GM18517 (cell line): ENCODE measurements around the gene TRIO.

Experiments
- ATAC-seq: cut with Tn5 transposase; IDR thresholded peaks from one replicate; pipeline ENCODE4 v1.9.1; 2021; ENCODE audit warnings: mild to moderate bottlenecking, moderate library complexity; ENCODE audit not compliant: unreplicated experiment

TRIO gene

DNA sequence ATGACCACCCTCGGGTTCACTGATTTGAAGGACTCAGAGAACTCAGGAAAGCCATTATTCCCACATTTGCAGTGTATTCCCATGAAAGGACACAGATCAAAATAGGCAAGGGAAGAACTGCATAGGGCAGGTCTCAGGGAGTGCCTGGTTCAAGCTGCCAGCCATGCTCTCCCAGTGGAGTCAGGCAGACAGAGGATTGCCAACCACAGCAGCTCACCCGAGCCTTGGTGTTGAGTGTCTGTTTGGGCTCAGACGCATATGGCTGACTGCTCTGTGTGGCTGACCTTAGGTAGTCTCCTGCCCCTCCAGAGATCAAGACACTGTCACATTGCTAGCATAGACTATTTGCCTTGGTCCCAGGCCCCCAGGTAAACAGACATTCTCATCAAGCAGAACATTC lies 322.6 kb downstream of the TRIO start:
- ATAC-seq = no peak

DNA sequence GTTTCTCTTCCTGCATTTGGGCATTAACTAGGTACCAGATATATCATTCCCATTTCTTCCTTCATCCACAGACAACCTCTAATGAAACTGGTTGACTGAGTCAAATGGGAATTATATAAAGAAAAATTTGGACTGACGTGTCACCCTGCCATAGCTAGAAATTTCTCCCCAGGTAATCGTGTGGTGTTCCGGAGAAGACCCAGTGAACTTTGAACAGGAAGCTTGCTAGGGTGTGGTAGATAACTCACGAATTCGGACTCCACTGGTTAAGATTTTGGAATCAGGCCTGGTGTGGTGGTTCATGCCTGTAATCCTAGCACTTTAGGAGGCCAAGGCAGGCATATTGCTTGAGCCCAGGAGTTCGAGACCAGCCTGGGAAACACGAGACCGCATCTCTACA lies 324.1 kb downstream of the TRIO start:
- no peak for ATAC-seq

DNA sequence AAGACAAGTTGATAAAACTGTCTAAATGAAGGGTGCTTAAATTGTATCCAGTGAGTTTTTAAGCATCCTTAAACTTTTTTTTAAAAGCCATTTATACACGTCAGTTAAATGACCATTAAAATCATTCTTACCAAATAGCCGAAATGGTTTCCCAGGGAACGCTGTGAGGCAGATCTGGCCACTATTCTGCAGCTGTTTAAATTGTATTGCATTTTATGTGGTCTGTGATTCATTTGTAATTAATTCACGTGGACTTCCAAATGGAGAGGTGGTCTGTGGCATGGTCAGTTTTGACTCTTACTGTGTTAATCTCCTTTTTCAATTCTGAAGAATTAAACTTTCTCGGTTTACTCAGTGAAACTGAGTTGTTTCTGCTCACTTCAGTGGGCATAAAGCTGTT lies 324.7 kb downstream of the TRIO start:
- ATAC-seq = no peak

DNA sequence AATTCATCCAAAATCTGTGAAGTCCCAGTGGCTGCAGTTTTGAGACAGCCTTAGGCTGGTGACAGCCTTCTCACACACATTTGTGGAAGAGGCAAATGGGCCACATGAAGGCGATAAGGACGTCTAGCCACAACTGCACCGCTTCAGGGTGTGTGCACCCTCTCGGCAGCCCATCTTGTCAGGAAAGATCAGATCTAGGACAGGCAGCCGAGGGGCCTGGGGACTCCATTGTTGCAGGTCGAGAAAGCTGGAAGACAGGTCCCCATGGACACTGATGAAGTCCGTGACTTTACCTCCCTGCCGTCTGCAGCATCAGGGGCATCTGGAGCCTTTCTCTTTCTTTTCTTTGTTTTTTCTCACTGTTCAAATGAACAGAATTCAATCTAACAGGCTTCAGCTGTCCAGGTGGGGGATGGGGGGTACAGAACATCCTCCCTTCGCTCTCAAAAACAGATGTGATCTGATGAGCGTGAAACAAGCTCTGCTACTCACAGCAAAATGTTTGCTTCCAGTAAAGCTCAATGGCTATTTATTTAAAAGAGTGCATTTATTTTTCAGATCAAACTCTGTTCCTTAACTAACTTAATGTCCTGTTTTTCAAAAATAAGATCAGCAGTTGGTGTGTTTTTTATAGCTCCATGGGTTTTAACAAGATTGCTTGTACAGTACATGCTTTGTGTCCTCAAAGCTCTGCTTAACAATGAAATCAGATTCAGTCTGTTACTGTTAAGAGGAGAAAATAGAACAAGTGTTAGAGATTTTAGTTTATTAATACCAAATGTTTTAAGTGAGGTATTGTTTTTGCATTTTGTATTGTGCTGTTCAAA lies 326.6 kb downstream of the TRIO start:
- ATAC-seq = no peak

DNA sequence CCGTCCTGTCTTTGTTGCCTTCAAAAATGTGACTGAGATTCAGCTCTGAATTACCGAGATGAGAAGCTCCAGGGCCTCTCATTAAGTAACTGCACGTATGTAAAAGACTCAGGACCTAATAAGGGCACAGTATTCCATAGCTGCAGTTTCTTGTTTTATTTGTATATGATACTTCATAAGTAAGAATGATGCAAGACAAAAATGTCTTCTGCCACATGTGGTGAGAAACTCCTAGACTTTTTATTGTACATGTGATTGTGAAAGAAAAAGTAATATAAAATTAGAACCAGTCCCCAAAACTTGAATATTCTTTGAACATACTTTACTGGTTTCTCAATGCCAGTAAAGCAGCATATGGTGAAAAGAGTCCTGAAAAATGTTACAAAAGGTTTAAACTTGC lies 328.4 kb downstream of the TRIO start:
- ATAC-seq = no peak

DNA sequence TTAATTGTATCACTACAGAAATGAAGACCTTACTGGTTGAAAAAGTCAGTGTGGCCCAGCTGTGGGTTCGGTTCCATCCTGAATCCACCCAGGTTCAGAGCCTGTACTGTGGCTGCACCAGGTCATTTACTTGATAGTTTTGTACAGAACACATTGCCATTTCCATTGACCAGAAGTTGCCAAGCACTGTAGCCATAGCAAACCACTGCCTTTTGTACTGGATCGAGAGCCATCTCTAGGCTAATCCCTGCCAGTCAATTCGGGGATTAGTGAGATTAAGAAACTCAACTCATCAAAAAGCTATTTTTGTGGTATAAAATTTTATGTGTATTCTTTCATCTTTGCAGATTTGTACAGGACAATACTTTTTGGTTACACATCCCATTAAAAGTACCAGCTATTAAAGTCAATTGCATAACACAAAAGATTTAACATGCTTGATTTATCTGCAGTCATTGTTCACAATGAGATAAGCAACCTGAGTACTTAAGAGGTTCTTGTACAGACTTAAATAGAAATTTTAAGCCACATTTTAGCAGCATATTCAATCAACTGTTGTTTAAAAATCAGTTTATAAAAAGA lies 329.9 kb downstream of the TRIO start:
- no peak for ATAC-seq

DNA sequence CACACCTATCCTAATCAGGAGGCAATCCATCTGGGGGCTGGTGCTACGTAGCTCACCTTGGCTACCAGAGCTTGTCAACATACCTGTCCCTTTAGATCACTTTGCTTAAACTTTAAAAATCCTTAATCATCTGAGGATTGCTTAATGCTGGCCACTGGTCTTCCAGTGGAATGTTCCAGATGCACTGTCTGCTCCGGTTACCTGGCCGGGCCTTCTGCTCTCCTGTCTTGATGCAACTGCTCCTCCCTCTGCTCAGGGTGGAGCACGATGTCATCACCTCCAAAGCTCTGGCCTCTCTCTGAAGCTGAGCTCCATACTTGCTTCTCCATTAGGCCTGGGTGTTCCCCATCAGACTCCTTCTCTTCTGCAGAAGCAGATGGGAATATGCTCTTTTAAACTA lies 331.9 kb downstream of the TRIO start:
- ATAC-seq = no peak

DNA sequence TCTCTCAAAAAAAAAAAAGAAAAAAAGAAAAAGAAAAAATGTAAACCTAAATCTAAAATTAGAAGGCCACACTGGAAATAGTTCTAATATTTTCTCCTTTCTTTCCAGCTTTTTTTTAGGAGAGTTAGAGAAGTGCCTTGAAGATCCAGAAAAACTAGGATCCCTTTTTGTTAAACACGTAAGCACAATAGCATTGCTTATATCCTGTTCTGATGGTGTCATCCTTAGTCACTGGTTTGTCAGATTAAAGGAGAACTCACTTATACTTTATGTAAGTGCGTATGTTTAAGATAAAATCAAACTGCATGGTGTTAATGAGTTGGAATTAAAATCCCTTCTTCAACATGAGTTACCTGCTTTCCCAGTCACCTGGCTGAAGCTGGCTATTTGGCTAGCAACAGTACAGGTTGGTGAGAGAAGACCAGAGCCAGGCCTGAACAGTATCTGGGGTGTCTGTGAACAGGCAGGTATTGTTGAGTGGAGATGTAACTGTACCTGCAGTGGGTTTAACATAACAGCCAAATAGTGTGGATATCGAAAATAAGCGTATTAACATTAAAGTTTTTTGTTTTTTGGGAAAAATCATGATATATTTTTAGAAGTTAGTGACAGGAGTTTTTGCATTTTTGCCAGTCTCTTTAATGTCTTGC lies 333.8 kb downstream of the TRIO start:
- ATAC-seq = no peak

DNA sequence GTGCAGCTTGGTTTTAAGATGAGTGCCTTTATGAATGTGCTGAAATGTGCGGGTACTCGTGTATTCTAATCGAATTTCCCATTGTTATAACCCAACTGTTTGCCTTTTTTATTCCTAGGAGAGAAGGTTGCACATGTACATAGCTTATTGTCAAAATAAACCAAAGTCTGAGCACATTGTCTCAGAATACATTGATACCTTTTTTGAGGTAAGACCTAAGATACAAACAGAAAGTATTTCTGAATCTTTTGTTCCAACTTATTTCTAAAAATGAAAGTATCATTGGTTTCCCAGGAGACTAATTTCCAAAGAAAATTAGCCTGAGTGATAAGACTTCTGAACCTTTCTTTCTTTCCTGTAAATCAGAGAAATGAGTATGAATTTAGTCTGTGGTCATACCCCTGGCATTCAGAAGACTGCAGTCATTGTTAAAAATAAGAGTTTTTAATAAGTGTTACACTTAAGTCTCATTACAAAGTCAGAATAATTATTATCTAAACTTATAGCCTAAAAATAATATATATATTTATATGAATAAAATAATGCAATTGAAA lies 336.1 kb downstream of the TRIO start:
- no peak for ATAC-seq

DNA sequence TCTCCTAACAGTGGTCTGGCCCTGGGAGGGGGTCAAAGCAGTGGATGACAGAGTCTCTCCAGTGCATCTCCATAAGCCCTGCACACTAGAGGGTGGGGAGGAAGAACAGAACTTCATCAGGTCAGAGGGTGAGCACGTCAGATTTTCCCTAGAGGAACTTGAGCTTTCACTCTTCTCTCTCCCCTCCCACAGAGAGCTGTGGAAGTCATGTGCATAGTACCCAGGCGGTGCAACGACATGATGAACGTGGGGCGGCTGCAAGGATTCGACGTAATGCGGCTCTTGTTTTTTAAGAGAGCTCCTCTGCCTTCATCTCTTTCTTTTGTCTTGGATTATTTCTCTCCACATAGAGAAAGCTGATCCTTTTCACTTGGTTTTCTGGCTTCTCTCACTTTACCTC lies 338.2 kb downstream of the TRIO start:
- ATAC-seq = no peak

DNA sequence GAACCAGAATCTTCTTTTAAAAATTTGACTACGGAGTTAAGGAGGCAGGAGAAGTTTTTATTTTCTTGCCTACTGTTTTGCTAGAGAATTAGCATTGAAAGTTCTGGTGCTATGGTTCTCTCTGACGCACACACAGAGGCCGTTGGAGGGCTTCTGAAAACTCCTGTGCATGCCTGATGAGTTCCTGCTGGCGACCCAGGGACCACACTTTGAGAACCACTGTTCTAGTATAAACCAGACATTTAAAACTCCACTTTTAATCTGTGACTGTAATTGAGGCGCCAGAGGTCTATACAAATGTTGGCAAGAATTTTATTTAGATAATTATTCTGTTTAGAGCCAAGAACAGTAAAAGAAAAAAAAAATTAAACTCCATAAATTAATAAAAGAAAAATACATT lies 338.9 kb downstream of the TRIO start:
- ATAC-seq = no peak

DNA sequence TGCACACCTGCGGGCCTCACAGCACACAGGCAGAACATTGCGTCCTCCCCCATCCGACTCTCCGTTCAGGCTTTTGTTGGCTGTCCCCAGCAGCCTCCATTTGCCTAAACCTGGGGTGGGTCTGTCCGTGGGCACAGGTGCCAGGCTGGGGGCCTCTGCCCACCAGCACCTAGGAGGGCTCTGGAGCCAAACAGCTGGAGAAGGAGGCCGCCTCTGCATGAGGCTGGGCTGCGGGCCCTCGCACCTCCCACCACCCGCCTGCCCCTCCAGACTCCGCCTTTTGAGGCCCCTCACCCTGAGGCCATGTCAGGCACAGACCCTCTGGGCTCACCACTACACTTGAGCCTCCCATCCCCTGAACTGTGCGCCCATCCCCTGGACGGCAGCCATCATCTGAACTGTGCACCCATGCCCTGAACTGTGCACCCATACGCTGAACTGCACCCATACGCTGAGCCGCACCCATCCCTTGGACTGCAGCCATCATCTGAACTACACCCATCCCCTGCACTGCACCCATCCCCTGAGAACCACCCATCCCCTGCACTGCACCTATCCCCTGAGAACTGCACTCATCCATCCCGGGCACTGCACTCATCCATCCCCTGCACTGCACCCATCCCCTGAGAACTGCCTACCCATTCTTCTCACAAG lies 340.5 kb downstream of the TRIO start:
- ATAC-seq = no peak

DNA sequence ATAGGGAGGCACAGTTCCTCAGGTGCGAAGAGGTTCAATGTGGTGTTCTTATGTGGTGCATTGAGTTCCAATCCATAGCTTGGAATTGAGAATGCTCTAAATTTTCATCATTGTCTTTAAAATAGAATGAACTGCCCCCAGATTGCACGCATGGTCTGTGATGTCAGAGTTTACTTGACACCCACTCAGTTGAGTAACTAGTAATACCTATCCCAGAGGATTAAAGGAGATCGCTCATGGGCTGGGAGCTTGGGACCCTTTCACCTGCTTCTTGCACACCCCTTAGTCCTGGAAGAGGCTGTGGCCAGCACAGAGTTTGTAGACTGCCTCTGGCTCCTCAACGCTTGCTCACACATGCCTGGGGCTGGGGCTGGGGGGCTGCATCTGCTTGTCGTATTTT lies 343.3 kb downstream of the TRIO start:
- no peak for ATAC-seq

DNA sequence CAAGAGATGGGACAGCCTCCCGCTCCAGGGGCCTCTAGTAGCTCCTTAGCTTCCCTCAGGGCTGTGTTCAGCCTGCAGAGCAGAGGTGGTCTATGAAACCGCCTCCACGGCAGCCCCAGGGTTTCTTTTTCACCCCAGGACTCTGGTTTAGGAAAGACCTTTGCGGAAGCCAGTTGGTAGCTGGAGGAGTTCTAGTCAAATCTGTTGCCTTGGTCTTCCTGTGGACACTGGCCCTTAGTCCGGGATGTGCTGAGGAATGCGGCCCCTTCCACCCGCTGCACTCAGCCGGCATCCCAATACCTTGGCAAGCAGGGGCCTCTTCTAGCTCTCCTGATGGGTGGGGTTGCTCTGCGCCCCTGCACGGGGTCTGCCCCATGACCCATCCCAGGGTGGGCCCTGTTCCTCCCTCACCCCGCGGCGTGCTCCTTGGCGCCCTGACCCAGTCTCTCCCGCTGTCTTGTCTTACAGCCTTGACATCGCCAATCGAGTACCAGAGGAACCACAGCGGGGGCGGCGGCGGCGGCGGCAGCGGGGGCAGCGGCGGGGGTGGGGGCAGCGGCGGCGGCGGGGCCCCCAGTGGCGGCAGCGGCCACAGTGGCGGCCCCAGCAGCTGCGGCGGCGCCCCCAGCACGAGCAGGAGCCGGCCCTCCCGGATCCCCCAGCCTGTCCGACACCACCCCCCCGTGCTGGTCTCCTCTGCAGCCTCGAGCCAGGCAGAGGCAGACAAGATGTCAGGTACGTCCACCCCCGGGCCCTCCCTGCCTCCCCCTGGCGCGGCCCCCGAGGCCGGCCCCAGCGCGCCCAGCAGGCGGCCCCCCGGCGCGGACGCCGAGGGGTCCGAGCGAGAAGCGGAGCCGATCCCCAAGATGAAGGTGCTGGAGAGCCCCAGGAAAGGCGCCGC lies 344.1 kb downstream of the TRIO start:
- ATAC-seq = no peak

DNA sequence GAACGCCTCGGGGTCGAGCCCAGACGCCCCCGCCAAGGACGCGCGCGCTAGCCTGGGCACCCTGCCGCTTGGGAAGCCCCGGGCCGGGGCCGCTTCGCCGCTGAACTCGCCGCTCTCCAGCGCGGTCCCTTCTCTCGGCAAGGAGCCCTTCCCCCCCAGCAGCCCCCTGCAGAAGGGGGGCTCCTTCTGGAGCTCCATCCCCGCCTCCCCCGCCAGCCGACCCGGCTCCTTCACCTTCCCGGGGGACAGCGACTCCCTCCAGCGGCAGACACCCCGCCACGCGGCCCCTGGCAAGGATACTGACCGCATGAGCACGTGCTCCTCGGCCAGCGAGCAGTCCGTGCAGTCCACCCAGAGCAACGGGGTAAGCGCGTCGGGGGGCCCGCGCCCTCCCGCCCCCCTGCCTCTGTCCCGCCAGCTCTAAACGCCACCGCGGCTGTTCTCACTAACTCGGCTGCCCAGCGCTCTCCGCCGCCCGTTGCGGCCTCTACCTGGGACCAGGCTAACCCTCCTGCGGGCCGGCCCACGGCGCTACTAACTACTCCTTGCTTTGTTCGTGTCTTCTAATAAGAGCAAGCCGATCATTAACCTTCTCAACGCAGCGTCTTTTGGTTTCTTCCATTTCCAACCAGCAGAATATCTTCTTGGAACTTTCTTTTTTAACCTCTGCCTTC lies 344.9 kb downstream of the TRIO start:
- ATAC-seq = no peak

DNA sequence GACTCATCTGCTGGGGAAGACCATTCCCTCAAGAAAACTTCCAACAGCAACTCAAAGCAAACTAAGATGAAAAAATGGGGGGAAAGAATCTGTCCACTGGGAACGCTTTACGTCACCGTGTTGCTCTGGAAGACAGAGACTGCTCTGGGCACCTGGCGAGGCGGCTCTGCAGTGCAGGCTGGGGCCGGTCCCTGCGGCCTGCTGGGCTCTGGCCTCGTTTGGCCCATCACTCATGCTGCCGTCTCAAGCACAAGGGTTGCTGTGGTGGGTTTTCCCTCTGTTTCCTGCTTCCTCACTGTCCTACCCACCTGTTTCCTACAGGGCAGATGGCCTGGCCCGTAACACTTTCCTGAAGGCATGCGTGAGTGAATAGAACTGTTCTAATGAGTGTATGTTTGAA lies 345.6 kb downstream of the TRIO start:
- ATAC-seq = no peak

DNA sequence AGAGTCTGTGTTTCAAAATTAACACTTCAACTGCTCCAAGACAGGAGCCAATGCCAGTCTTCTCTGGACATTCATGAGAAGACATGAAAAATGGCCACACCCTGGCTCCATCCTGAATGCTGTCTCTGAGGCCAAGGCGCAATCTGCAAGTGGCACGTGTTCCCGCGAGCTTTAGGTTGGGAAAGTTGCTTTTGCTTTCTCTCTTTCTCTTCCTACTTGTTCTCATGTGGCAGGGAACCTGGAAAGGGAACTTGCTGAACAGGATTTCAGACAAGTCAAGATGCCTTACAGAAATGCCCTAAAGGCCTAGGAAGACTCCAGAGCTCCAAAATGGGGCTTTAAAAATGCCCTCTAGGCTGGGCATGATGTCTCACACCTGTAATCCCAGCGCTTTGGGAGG lies 346.5 kb downstream of the TRIO start:
- no peak for ATAC-seq

DNA sequence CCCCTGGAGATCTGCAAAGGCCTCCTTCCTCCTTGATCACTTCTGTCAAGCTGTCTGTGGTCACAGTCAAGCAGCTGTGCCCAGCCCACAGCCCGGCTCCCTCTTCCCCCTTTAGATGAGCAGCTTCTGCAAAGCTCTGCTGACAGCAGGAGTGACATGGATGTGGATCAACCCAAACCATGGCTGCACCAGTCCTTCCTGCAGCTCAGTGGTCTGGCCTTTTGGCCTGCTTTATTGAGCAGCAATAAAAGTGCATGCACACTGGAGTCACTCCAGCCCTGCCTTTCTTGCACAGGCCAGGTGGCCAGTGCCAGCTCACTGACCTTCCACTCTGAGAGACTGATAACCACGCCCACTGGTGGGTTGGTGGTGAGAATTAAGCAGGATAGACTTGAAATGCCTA lies 347.2 kb downstream of the TRIO start:
- no peak for ATAC-seq

DNA sequence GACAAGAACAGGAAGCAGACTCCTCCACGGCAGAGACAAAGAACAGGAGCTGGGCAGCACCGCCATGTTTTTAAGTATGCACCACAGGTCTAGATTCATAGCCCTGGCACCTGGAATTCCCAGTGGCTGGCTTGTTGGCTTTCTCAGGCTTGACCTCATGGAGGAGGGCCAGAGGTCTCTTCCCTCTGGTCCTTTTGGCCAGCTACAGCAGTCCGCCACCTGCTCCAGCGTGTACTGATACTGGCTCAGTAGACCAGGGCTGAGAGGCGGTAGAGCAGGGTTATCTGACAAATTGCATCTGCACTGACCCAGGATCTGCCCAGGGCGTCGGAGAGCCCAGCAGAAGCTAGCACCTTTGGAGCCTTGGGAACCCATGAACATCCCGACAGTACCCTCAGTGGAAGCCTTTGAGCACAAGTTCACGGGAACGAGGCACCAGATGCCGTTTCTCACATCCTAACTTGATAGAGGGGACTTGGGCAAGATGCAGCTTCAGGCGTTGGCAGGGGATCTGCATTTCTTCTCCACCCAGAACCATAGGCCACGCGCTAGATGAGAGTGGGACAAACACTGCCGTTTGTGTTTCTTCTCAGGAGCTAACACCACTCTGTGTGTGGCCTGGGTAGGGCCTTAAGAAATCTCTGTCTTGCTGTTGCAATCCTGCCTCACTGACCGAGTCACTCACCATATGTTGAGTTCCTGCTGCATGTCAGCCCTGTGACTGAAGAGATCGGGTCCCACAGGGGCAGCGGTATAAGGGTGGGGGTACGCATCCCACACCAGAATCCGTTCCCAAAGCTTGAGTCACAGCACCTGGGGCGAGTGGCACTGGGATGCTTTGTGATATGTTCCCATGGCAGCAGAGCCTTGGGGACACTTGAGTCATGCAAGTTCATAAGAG lies 348.1 kb downstream of the TRIO start:
- ATAC-seq = no peak
